Type B pancreatic cell (in vitro differentiated cells): ENCODE measurements around the gene RNF227. TPM values are rescaled to one million over a fixed set of nuclear protein-coding genes. Genes with fewer than 3 reads are reported as not detected.

Experiments
- DNase-seq: peaks from one replicate; pipeline ENCODE4 v3.0.0; 2021; ENCODE audit warnings: mixed read lengths; ENCODE audit not compliant: unreplicated experiment; ENCODE audit errors: extremely low spot score
- H3K27ac Mint-ChIP-seq: 2 replicates; pipeline ENCODE4 v1.8.0; 2021; ENCODE audit warnings: mild to moderate bottlenecking, mixed read lengths
- H3K27me3 Mint-ChIP-seq: 2 replicates; pipeline ENCODE4 v1.8.0; 2021; ENCODE audit warnings: mixed read lengths
- H3K36me3 Mint-ChIP-seq: 2 replicates; pipeline ENCODE4 v1.8.0; 2021; ENCODE audit warnings: mixed read lengths
- H3K4me1 Mint-ChIP-seq: one replicate; pipeline ENCODE4 v1.8.0; 2021; ENCODE audit warnings: mixed read lengths; ENCODE audit not compliant: unreplicated experiment
- H3K4me3 Mint-ChIP-seq: 2 replicates; pipeline ENCODE4 v1.8.0; 2021; ENCODE audit warnings: mild to moderate bottlenecking, mixed read lengths
- H3K9me3 Mint-ChIP-seq: 2 replicates; pipeline ENCODE4 v1.8.0; 2021; ENCODE audit warnings: mixed read lengths
- total RNA-seq: library from RNA; stranded (reverse); gene quantifications from 2 replicates; pipeline ENCODE4 v1.2.1, GENCODE V29; 2021; ENCODE audit warnings: low replicate concordance
- TF ChIP-seq, protein P1 (sequence below): fragments of 200-600 bp; sonication (generic); conservative IDR thresholded peaks from 2 replicates; pipeline ENCODE4 v1.5.0; 2021; ENCODE audit warnings: antibody characterized with exemption, mild to moderate bottlenecking

The RNF227 gene
- total RNA-seq, 1 donor from 2014 or later: 3.3 TPM

DNA sequence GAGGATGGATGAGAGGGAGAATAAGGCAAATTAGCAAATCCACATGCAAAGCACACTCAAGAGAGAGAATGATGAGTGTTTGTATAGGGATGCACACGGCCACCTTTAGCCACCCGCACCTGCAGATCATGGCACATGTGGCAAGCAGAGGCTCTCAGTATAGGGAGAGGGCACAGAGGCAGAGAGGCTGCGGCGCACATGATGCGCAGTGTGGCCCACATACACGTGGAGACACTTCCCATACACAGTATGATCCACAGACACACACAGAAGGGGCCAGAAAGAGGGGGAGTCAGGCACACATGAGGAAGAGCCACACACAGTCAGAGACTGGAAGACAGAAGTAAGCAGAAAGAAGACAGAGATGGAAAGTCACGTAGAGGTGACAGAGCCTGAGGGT lies 34.0 kb downstream of the RNF227 start:
- TF ChIP-seq, protein P1, sequence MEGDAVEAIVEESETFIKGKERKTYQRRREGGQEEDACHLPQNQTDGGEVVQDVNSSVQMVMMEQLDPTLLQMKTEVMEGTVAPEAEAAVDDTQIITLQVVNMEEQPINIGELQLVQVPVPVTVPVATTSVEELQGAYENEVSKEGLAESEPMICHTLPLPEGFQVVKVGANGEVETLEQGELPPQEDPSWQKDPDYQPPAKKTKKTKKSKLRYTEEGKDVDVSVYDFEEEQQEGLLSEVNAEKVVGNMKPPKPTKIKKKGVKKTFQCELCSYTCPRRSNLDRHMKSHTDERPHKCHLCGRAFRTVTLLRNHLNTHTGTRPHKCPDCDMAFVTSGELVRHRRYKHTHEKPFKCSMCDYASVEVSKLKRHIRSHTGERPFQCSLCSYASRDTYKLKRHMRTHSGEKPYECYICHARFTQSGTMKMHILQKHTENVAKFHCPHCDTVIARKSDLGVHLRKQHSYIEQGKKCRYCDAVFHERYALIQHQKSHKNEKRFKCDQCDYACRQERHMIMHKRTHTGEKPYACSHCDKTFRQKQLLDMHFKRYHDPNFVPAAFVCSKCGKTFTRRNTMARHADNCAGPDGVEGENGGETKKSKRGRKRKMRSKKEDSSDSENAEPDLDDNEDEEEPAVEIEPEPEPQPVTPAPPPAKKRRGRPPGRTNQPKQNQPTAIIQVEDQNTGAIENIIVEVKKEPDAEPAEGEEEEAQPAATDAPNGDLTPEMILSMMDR: no peak
- H3K27ac Mint-ChIP-seq: no peak overlapping the region
- peaks cover 4% of the 10 kb centered on the region for H3K36me3 Mint-ChIP-seq
- no peaks in the 10 kb centered on the region for H3K4me1 Mint-ChIP-seq
- DNase-seq: no peak
- no peaks in the 10 kb centered on the region for H3K27me3 Mint-ChIP-seq
- H3K9me3 Mint-ChIP-seq: no peaks in the 10 kb centered on the region
- H3K4me3 Mint-ChIP-seq: no peak overlapping the region

DNA sequence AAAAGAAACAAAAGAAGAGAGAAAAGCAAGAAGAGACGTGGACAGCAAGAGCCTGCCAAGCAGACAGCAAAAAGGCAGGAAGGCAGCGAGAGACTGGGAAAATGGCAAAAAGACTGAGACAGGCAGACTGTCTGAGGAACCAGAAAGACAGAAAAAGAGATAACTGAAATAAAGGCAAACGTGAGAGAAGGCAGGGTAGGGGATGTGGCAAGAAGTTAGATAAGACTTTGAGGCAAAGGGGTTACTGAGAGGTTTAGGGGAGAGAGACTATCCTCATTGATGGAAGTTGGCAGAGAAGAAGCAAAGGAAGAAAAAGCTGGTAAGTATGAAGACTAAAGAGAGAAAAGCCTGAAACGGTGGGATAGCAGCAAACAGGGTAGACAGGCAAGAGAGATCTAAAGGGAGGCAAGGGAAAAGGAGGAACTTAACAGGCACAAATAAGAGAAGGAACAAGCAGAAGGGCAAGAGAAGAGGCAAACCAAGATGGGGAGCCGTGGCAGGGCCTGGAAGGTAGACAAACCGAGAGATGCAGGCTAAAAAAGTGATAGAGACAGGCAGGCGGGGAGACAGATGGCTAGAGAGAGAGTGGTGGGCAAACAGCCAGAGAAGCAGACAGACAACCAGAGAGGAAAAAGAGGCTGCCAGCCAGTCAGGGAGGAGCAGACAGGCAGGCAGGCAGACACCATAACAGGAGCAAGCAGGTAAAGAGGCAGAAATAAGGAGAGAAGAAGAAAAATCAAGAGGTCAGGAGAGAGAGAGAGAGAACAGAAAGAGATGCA lies 34.6 kb downstream of the RNF227 start:
- Mint-ChIP-seq H3K4me1 (no peaks in the 10 kb centered on the region), H3K27ac (no peak overlapping the region), H3K9me3 (no peaks in the 10 kb centered on the region), H3K27me3 (no peaks in the 10 kb centered on the region), H3K4me3 (no peak overlapping the region), H3K36me3 (peaks cover 7% of the 10 kb centered on the region)
- TF ChIP-seq, protein P1: no peak
- no peak for DNase-seq

DNA sequence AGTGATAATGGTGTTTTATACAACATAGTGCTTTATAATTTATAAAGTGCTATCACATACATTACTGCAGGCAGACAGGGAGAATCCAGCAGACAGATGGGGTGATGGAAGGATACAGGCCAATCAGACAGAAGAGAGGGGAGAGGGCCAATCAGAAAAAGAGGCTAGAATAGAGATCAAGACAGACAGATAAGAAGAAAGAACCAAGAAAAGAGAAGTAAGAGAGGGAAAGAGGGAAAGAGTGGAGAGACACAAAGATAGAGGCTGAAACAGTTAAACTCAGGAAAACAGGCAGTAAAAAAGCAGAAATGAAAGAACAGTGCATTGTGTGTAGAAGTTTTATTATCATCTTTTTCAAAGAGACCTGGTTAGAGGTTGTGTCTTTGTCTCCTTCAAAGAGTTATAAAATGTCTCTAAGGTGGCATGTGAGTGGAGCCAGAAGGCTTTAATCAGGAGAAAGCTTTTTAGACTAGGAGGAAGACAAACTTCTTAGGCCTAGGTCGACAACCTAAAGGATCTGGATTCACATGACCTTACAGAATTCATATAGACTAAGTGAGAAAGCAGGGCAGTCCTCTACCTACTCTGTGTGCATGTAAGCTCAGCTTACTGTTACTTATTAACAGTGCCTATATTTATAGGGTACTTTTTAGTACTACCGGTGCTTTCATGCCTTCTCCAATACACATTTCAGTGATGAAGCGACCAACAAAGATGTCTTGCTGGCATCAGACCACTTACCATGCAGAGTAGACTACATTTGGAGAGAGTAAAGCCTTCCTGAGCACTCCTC lies 35.8 kb downstream of the RNF227 start:
- Mint-ChIP-seq H3K27me3 (no peaks in the 10 kb centered on the region), H3K36me3 (peaks cover 18% of the 10 kb centered on the region), H3K9me3 (no peaks in the 10 kb centered on the region), H3K4me3 (no peak overlapping the region), H3K4me1 (no peaks in the 10 kb centered on the region), H3K27ac (no peak overlapping the region)
- DNase-seq: no peak
- TF ChIP-seq, protein P1: no peak

DNA sequence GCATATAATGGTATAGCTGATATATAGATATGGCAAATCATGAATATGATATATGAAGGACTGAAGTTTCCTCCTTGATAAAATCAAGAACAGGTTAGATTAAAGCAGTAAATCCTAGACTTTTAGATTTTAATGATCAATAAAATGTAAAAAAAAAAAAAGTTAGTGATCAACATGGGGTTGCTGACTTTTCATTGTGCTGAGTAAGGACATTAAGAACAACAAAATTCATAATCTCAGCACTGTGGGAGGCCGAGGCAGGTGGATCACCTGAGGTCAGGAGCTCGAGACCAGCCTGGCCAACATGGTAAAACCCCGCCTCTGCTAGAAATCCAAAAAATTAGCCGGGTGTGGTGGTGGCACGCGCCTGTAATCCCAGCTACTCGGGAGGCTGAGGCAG lies 37.9 kb downstream of the RNF227 start:
- Mint-ChIP-seq H3K36me3 (peaks cover 29% of the 10 kb centered on the region), H3K4me1 (no peaks in the 10 kb centered on the region), H3K4me3 (no peak overlapping the region), H3K27me3 (no peaks in the 10 kb centered on the region), H3K27ac (no peak overlapping the region), H3K9me3 (no peaks in the 10 kb centered on the region)
- TF ChIP-seq, protein P1: no peak
- no peak for DNase-seq

DNA sequence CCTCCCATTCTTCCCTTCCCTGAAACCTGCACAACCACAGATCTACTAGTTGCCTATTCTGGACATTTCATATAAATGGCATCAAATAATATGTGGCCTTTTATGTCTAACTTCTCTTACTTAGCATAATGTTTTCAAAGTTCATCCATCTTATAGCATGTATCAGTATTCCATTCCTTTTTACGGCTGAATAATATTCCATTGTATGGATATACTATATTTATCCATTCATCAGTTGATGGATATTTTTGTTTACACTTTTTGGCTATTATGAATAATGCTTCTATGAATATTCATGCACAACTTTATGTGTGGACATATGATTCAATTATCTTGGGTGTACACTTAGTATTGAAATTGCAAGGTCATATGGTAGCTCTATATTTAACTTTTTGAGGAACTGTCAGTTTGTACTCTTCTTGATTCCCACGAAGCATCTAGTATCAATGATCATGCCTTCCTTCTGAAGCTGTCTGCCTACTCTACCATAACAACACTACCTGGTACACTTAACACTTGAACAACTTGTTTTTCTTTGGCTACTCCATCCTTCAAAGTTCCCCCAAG lies 40.2 kb downstream of the RNF227 start:
- no peak for DNase-seq
- Mint-ChIP-seq H3K4me3 (no peak overlapping the region), H3K36me3 (peaks cover 34% of the 10 kb centered on the region), H3K4me1 (no peaks in the 10 kb centered on the region), H3K27ac (no peak overlapping the region), H3K9me3 (no peaks in the 10 kb centered on the region), H3K27me3 (no peaks in the 10 kb centered on the region)
- TF ChIP-seq, protein P1: no peak
